GM18873 (cell line): ENCODE measurements around the gene NASP.

Source experiments
- ATAC-seq: cut with Tn5 transposase; IDR thresholded peaks from one replicate; pipeline ENCODE4 v1.9.1; 2021; ENCODE audit warnings: mild to moderate bottlenecking, moderate library complexity, moderate number of reproducible peaks; ENCODE audit not compliant: unreplicated experiment, low FRiP score

Gene NASP

GRCh38 chr1:45615885-45616284 is 32.0 kb downstream of the NASP start:
- no peak for ATAC-seq

GRCh38 chr1:45617618-45618017 is 33.8 kb downstream of the NASP start:
- ATAC-seq, result no peak

- ATAC-seq, result no peak
These were observed 35.5 kb downstream of the NASP start for GRCh38 chr1:45619149-45619921.

- ATAC-seq, result no peak
These were observed 37.0 kb downstream of the NASP start for GRCh38 chr1:45620588-45621500.

GRCh38 chr1:45621501-45621836 is 37.6 kb downstream of the NASP start:
- ATAC-seq, result no peak

- no peak for ATAC-seq
These were observed 38.2 kb downstream of the NASP start for GRCh38 chr1:45621895-45622523.

GRCh38 chr1:45622524-45623394 is 38.9 kb downstream of the NASP start:
- ATAC-seq, result no peak

- ATAC-seq, result no peak
These were observed 40.1 kb downstream of the NASP start, which contains the start of gene CCDC17 for GRCh38 chr1:45623972-45624371. Gene CCDC17, minus strand, starts transcription at chr1:45624054. Its CDS starts 145 bp downstream, at chr1:45623909.

- no peak for ATAC-seq
These were observed 45.2 kb downstream of the NASP start for GRCh38 chr1:45629035-45629434.

GRCh38 chr1:45630429-45630828 is 46.6 kb downstream of the NASP start:
- ATAC-seq, result no peak

GRCh38 chr1:45635211-45635610 is 51.4 kb downstream of the NASP start:
- no peak for ATAC-seq

GRCh38 chr1:45640293-45640692 is 56.5 kb downstream of the NASP start:
- no peak for ATAC-seq

- ATAC-seq, result no peak
These were observed 59.5 kb downstream of the NASP start for GRCh38 chr1:45643321-45643720.

GRCh38 chr1:45643978-45644377 is 60.1 kb downstream of the NASP start:
- ATAC-seq, result no peak

GRCh38 chr1:45644661-45645060 is 60.8 kb downstream of the NASP start:
- no peak for ATAC-seq

GRCh38 chr1:45647248-45648021 is 63.6 kb downstream of the NASP start:
- no peak for ATAC-seq

GRCh38 chr1:45654540-45655280 is 70.9 kb downstream of the NASP start:
- ATAC-seq, result no peak

GRCh38 chr1:45656573-45657226 is 72.9 kb downstream of the NASP start:
- ATAC-seq, result no peak
